ENCODE measurements around the gene PHF19. TPM values are rescaled to one million over a fixed set of nuclear protein-coding genes. Genes with fewer than 3 reads are reported as not detected.

PHF19 gene
- total and polyA plus RNA-seq, 4 donors = 13.6 to 42.6 (median 31.6) TPM

GRCh38 chr9:120892748-120893610 is 16.0 kb upstream of the PHF19 start:
- no peak overlapping the region for H3K27ac ChIP-seq (ENCODE audit: low read depth, low read length)
- no peak overlapping the region for H3K4me3 ChIP-seq (ENCODE audit: low read depth, low read length)
- H3K9me3 ChIP-seq (ENCODE audit: control insufficient read depth, insufficient read depth, low read length) = no peaks in the 10 kb centered on the region
- H3K36me3 ChIP-seq (ENCODE audit: control insufficient read depth, insufficient read depth, low read length) = no peaks in the 10 kb centered on the region
- DNase-seq (ENCODE audit: low read depth in 4 of 6, low spot score in 6 of 6) = no peak
- peaks cover 19% of the 10 kb centered on the region for H3K4me1 ChIP-seq (ENCODE audit: control insufficient read depth, insufficient read depth, low read length)
- no peaks in the 10 kb centered on the region for H3K27me3 ChIP-seq (ENCODE audit: control insufficient read depth, insufficient read depth, low read length)
- 72% methylated on average over 4 of the region's 6 CpGs for WGBS (ENCODE audit: insufficient coverage)

GRCh38 chr9:120891884-120892747 is 15.1 kb upstream of the PHF19 start:
- H3K4me3 ChIP-seq (ENCODE audit: low read depth, low read length) = no peak overlapping the region
- no peaks in the 10 kb centered on the region for H3K27me3 ChIP-seq (ENCODE audit: control insufficient read depth, insufficient read depth, low read length)
- no peak for DNase-seq (ENCODE audit: low read depth in 4 of 6, low spot score in 6 of 6)
- no peaks in the 10 kb centered on the region for H3K9me3 ChIP-seq (ENCODE audit: control insufficient read depth, insufficient read depth, low read length)
- 65% methylated on average over 7 of the region's 15 CpGs for WGBS (ENCODE audit: insufficient coverage)
- no peak overlapping the region for H3K27ac ChIP-seq (ENCODE audit: low read depth, low read length)
- H3K36me3 ChIP-seq (ENCODE audit: control insufficient read depth, insufficient read depth, low read length) = no peaks in the 10 kb centered on the region
- peaks cover 17% of the 10 kb centered on the region for H3K4me1 ChIP-seq (ENCODE audit: control insufficient read depth, insufficient read depth, low read length)

- Histone ChIP-seq H3K27me3 (ENCODE audit: control insufficient read depth, insufficient read depth, low read length) (no peaks in the 10 kb centered on the region), H3K4me1 (ENCODE audit: control insufficient read depth, insufficient read depth, low read length) (peaks cover 12% of the 10 kb centered on the region), H3K9me3 (ENCODE audit: control insufficient read depth, insufficient read depth, low read length) (no peaks in the 10 kb centered on the region), H3K36me3 (ENCODE audit: control insufficient read depth, insufficient read depth, low read length) (no peaks in the 10 kb centered on the region), H3K27ac (ENCODE audit: low read depth, low read length) (no peak overlapping the region), H3K4me3 (ENCODE audit: low read depth, low read length) (no peak overlapping the region)
- no peak for DNase-seq (ENCODE audit: low read depth in 4 of 6, low spot score in 6 of 6)
- WGBS (ENCODE audit: insufficient coverage) = 90% methylated on average over 2 of the region's 10 CpGs
Measured at GRCh38 chr9:120891245-120891883, 14.4 kb upstream of the PHF19 start.

- WGBS (ENCODE audit: insufficient coverage) = 78% methylated on average over 7 of the region's 14 CpGs
- Histone ChIP-seq H3K27me3 (ENCODE audit: control insufficient read depth, insufficient read depth, low read length) (no peaks in the 10 kb centered on the region), H3K4me3 (ENCODE audit: low read depth, low read length) (no peak overlapping the region), H3K9me3 (ENCODE audit: control insufficient read depth, insufficient read depth, low read length) (no peaks in the 10 kb centered on the region), H3K4me1 (ENCODE audit: control insufficient read depth, insufficient read depth, low read length) (peaks cover 12% of the 10 kb centered on the region), H3K27ac (ENCODE audit: low read depth, low read length) (no peak overlapping the region), H3K36me3 (ENCODE audit: control insufficient read depth, insufficient read depth, low read length) (no peaks in the 10 kb centered on the region)
- DNase-seq (ENCODE audit: low read depth in 4 of 6, low spot score in 6 of 6) = no peak
Measured at GRCh38 chr9:120890320-120891244, 13.6 kb upstream of the PHF19 start.

GRCh38 chr9:120889606-120890271 is 12.8 kb upstream of the PHF19 start:
- Histone ChIP-seq H3K4me1 (ENCODE audit: control insufficient read depth, insufficient read depth, low read length) (peaks cover 9% of the 10 kb centered on the region), H3K36me3 (ENCODE audit: control insufficient read depth, insufficient read depth, low read length) (no peaks in the 10 kb centered on the region), H3K9me3 (ENCODE audit: control insufficient read depth, insufficient read depth, low read length) (no peaks in the 10 kb centered on the region), H3K27me3 (ENCODE audit: control insufficient read depth, insufficient read depth, low read length) (no peaks in the 10 kb centered on the region), H3K4me3 (ENCODE audit: low read depth, low read length) (no peak overlapping the region), H3K27ac (ENCODE audit: low read depth, low read length) (no peak overlapping the region)
- 91% methylated on average over 1 of the region's 1 CpG for WGBS (ENCODE audit: insufficient coverage)
- peak in 1 of 6 donors; percentile 46 for DNase-seq (ENCODE audit: low read depth in 4 of 6, low spot score in 6 of 6)

- no peaks in the 10 kb centered on the region for H3K27me3 ChIP-seq (ENCODE audit: control insufficient read depth, insufficient read depth, low read length)
- no peaks in the 10 kb centered on the region for H3K4me1 ChIP-seq (ENCODE audit: control insufficient read depth, insufficient read depth, low read length)
- DNase-seq (ENCODE audit: low read depth in 4 of 6, low spot score in 6 of 6) = no peak
- H3K4me3 ChIP-seq (ENCODE audit: low read depth, low read length) = no peak overlapping the region
- H3K36me3 ChIP-seq (ENCODE audit: control insufficient read depth, insufficient read depth, low read length) = no peaks in the 10 kb centered on the region
- H3K27ac ChIP-seq (ENCODE audit: low read depth, low read length) = no peak overlapping the region
- no peaks in the 10 kb centered on the region for H3K9me3 ChIP-seq (ENCODE audit: control insufficient read depth, insufficient read depth, low read length)
Measured at GRCh38 chr9:120888626-120889025, 11.6 kb upstream of the PHF19 start.

- Histone ChIP-seq H3K4me1 (ENCODE audit: control insufficient read depth, insufficient read depth, low read length) (no peaks in the 10 kb centered on the region), H3K27me3 (ENCODE audit: control insufficient read depth, insufficient read depth, low read length) (no peaks in the 10 kb centered on the region), H3K36me3 (ENCODE audit: control insufficient read depth, insufficient read depth, low read length) (no peaks in the 10 kb centered on the region), H3K27ac (ENCODE audit: low read depth, low read length) (no peak overlapping the region), H3K9me3 (ENCODE audit: control insufficient read depth, insufficient read depth, low read length) (no peaks in the 10 kb centered on the region), H3K4me3 (ENCODE audit: low read depth, low read length) (no peak overlapping the region)
- 37% methylated on average over 3 of the region's 8 CpGs for WGBS (ENCODE audit: insufficient coverage)
- no peak for DNase-seq (ENCODE audit: low read depth in 4 of 6, low spot score in 6 of 6)
Measured at GRCh38 chr9:120886490-120886967, 9.5 kb upstream of the PHF19 start.

- Histone ChIP-seq H3K4me3 (ENCODE audit: low read depth, low read length) (no peak overlapping the region), H3K27me3 (ENCODE audit: control insufficient read depth, insufficient read depth, low read length) (no peaks in the 10 kb centered on the region), H3K36me3 (ENCODE audit: control insufficient read depth, insufficient read depth, low read length) (no peaks in the 10 kb centered on the region), H3K27ac (ENCODE audit: low read depth, low read length) (no peak overlapping the region), H3K9me3 (ENCODE audit: control insufficient read depth, insufficient read depth, low read length) (no peaks in the 10 kb centered on the region), H3K4me1 (ENCODE audit: control insufficient read depth, insufficient read depth, low read length) (no peaks in the 10 kb centered on the region)
- 37% methylated on average over 5 of the region's 5 CpGs for WGBS (ENCODE audit: insufficient coverage)
- DNase-seq (ENCODE audit: low read depth in 4 of 6, low spot score in 6 of 6) = no peak
Measured at GRCh38 chr9:120885958-120886357, 9.0 kb upstream of the PHF19 start.

All from spinal cord (tissue), 10 donors.